Measurements from ENCODE around the gene IFNG.
"Not testable (repeated sequence)": the region's sequence is repeated elsewhere in the genome, so short reads cannot be mapped to it uniquely, and the experiment has no call there.

Gene IFNG

DNA sequence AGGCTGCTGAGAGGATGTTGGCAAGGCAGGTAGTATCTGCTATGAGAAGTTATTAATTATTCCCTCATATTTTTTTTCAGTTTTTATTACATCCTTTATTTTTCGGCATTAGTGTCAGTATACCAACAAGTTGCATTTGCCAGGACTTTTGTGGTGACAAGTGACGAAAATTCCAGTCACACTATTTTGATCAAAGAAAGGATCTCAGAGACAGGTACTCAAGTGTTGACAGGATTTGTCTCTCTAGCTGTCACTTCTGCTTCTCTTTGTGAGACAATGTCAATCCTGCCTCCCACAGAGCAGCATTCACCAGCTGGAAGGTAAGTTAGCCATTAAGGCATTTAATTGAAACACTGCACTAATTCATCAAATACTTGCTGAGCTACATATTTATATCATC is 18.0 kb upstream of the IFNG start:
- no peak for TF ChIP-seq ZNF274 (IDR thresholded peaks at IDR 0.05; ENCODE audit: low read depth, low read length)
- no peak overlapping the region for H3K4me3 ChIP-seq (ENCODE audit: low read length)

DNA sequence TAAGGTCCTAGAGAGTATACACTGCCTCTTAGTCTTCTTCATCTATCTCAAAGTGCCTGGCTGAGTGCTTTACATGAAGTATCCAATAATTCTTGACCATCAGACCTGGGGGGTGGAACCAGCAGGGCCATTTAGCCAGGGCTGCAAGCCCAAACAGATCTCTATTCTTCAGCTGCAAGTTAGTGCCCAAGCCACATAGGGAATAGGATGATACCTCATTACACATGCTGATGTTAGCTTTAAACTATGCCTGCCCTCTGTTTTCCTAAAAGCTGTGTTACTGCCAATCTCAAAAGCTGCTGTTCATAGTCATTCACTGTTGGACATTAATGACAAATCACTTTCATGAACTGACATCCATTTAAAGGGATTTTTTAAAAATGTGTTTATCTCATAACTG is 16.7 kb upstream of the IFNG start:
- no peak for TF ChIP-seq ZNF274 (IDR thresholded peaks at IDR 0.05; ENCODE audit: low read depth, low read length)

DNA sequence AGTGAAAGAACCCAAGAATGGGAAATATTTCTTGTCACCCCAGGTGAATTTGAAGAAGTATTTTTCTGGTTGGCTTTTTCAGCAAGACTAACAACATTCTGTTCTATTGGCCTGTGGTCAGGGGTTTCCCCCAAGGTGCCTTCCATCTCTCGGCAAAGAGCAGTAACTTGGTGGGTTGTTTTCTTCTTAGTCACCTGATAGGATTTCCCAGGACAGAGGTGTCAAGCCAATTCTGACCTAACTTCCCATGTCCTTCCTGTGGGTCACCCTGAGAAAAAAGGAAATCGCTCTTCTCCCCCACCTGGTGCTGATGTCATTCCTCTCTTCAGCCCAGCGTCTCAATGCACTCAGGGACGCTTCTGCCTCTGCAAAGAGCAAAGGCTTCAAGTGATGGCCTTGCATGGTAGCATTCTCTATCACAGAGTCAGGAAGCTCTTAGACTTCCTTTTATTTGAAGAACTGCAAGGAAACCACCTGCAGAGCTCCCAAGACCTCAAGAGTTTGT is 16.1 kb upstream of the IFNG start:
- no peak for TF ChIP-seq ZNF274 (IDR thresholded peaks at IDR 0.05; ENCODE audit: low read depth, low read length)
- peak overlapping the region; percentile 2; the same call in 1 of the 2 replicates for H3K4me3 ChIP-seq (ENCODE audit: low read length)

More for the DNA sequence above, 16.7 kb upstream of the IFNG start:
- no peak overlapping the region for H3K4me3 ChIP-seq (ENCODE audit: low read length)

DNA sequence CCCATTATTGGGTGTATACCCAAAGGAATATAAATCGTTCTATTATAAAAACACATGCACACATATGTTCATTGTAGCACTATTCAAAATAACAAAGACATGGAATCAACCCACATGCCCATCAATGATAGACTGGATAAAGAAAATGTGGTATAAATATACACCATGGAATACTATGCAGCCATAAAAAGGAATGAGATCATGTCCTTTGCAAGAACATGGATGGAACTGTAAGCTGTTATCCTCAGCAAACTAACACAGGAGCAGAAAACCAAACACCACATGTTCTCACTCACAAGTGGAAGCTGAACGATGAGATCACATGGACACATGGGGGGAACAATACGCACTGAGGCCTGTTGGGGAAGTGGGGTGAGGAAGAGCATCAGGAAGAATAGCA is 15.2 kb upstream of the IFNG start:
- H3K4me3 ChIP-seq (ENCODE audit: low read length): not testable (repeated sequence)

DNA sequence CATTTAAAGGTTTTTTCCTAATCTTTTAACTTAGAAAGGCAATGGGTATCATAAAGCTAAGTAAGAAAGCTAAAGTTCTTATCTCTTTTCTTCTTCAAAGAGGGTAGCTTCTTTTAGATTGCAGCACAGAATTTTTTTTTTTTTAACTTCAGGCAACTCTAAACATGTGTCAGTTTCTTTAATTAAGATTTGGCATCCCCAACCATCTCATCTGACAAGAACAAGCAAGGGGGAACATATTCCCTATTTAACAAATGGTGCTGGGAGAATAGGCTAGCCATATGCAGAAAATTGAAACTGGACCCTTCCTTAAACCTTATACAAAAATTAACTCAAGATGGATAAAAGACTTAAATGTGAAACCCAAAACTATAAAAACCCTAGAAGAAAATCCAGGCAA is 14.3 kb upstream of the IFNG start:
- TF ChIP-seq ZNF274 (IDR thresholded peaks at IDR 0.05; ENCODE audit: low read depth, low read length): no peak
- no peak overlapping the region for H3K4me3 ChIP-seq (ENCODE audit: low read length)

DNA sequence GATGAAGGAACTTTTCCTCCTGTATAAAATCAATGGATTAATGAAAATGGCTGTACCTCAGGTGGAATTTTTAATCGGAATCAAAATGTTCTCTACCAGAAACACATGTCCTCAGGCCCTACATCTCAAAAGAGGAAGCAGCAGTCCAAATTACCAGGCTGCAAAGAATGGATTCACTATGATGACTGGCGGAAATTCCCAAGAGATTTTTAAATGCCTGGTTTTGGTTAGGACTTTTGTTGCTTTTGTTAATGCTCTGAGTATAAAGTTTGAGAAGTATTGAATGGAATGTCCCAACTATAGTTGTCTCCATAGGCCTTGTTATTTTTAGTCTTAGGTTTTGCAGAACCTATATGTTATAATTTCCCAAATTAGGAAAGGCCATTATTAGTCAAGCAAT is 11.2 kb upstream of the IFNG start:
- no peak overlapping the region for H3K4me3 ChIP-seq (ENCODE audit: low read length)
- TF ChIP-seq ZNF274 (IDR thresholded peaks at IDR 0.05; ENCODE audit: low read depth, low read length): no peak

DNA sequence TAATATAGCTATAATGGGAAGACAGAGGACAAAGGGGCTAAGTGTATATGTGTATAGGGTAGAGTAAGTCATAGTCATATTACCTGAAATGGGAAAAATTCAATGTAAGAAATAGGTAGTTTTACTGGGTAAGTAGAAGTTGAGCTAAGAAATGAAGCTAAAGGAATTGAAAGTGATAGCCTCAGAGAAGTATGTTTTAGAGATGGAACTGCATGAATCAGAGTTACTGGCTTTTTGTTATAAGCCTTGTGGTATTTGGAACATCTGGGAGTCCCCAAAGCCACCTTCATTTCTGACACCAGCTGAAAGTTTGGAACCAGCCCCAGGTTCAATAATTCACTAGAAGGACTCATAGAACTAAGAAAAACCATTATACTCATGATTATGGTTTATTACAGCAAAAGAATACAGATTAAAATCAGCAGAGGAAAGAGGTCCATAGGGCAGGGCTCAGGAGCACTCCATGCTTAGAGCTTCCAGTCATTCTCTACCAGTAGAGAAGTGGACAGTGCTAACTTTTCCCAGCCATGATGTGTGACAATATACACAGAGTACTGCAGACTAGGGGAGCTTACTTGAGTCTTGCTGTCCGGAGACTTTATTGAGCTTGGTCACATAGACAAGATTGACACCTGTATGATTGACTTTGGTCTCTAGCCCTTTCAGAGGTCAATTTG is 9.8 kb upstream of the IFNG start:
- no peak for TF ChIP-seq ZNF274 (IDR thresholded peaks at IDR 0.05; ENCODE audit: low read depth, low read length)
- no peak overlapping the region for H3K4me3 ChIP-seq (ENCODE audit: low read length)

DNA sequence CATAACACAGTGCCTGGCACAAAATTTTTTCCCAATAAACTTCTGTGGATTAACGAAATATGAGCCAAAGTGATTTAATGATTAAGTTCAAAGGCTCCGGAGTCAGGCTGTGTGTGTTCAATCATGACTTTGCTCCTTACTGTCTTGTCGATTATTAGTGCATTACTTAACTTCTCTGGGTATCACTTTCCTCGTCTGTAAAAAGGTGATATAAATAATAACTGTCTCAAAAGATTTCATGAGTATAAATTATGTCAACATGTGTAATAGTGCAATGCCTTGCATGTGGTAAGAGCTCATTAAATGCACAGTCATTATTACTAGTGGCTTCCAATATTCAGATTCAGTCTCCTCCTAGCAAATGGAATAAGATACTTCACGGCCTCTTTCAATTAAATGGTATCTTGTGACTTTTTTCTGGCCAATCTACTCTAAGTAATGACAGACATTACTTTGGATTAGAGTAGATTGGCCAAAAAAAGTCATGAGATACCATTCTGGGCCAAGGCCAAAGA is 6.8 kb upstream of the IFNG start:
- H3K4me3 ChIP-seq (ENCODE audit: low read length): no peak overlapping the region
- no peak for TF ChIP-seq ZNF274 (IDR thresholded peaks at IDR 0.05; ENCODE audit: low read depth, low read length)

DNA sequence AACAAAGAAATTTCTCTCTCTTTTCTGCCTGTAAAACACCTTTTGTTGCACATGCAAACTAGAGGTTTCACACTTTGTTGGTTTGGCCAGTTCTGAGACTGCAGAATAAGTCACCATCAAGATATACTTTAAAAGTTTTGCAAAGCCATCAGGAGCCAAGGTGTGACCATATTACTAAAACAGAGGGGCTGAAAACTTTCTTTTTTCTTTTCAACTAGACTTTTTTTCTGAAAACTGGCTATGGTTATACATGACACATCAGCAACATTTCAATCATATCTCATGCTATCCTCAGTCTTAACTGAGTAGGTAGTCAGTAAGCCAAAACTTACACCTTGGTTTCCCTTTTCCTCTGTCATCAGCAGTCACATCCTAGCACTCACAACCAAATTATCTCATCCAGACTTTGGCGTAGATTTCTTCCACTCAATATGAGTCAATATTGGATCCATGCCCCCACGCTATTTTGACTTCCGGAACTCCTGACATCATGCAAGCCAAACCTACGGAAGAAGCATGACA is 4.1 kb upstream of the IFNG start:
- TF ChIP-seq ZNF274 (IDR thresholded peaks at IDR 0.05; ENCODE audit: low read depth, low read length): no peak
- H3K4me3 ChIP-seq (ENCODE audit: low read length): no peak overlapping the region; the same call in 1 of the 2 replicates

DNA sequence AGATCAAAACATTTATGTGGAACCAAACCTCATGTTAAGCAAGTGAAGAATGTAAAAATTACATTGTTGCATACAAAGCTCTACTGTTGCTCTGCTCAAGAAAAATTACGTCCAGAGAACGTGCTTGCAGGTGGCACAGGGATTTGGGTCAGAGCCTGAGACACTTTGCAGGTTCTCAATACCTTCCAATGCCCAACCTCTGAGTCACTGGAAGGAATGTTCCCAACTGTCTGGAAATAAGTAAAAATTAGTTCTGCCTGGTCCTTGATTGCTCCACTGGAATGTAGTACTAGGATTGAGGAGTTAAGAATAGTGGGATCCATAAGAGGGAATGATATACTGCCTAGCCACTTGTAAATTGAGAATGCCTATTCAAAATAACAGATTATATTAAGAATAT is 2.8 kb upstream of the IFNG start:
- H3K4me3 ChIP-seq (ENCODE audit: low read length): no peak overlapping the region
- no peak for TF ChIP-seq ZNF274 (IDR thresholded peaks at IDR 0.05; ENCODE audit: low read depth, low read length)

DNA sequence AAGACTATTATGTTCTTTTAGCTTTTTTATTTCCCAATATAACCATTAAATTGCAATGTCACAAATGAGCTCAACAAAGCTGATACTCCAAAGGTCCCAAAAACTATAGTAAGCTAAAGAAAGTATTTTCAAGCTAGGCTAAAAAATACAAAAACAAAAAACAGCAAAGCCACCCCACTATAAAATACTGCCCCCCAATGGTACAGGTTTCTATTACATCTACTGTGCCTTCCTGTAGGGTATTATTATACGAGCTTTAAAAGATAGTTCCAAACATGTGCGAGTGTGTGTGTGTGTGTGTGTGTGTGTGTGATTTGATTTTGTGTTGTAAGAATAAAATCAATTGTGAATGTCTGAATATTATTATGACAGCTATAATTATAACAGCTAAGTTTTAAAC is 1.1 kb downstream of the IFNG start:
- no peak overlapping the region for H3K4me3 ChIP-seq (ENCODE audit: low read length)
- TF ChIP-seq ZNF274 (IDR thresholded peaks at IDR 0.05; ENCODE audit: low read depth, low read length): no peak

DNA sequence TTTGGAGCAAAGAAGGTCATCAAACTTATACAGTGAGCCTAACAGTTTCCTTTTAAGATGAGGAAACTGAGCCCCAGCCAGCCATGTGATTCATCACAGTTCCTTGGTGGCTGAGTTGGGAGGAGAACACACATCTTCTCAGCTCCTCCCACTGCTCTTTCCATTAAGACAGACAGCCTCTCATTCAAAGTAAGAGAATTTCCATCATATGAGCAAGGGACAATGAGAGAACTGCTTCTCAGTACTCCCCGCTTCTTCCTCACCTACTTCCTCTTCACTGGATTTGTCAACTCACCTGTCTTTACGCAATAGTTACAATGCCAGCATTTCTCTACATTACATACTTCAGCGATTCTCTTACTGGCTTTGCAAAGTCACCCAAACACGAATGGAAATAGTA is 2.2 kb downstream of the IFNG start:
- H3K4me3 ChIP-seq (ENCODE audit: low read length): no peak overlapping the region
- no peak for TF ChIP-seq ZNF274 (IDR thresholded peaks at IDR 0.05; ENCODE audit: low read depth, low read length)

DNA sequence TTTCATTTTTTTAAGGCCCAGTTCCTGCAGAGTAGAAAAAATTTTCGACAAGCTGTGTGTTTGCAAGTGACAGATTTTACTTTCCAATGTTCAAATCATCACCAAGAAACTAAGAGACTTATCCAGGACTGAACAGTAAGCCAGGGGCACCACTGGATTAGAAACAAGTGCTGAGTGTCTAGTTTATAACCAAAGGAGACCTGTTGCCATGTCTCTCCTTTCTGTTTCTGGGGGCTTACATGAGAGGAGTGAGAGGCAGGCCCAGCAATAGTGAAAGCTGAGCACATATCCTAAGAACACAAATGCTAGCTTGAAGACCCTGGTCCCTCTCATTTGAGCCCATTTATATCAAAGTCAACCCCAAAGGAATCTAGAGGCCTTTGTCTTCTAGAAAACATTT is 2.9 kb downstream of the IFNG start:
- H3K4me3 ChIP-seq (ENCODE audit: low read length): no peak overlapping the region
- TF ChIP-seq ZNF274 (IDR thresholded peaks at IDR 0.05; ENCODE audit: low read depth, low read length): no peak

DNA sequence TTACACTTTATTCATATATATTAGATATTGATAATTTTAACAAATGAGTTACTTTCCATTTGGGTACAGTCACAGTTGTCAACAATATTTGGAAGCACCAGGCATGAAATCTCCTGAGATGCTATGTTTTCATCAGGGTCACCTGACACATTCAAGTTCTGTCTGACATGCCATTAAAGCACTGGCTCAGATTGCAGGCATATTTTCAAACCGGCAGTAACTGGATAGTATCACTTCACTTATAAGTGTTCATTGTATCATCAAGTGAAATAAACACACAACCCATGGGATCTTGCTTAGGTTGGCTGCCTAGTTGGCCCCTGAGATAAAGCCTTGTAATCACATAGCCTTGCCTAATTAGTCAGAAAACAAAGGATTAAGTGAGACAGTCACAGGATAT is 4.8 kb downstream of the IFNG start:
- H3K4me3 ChIP-seq (ENCODE audit: low read length): no peak overlapping the region
- no peak for TF ChIP-seq ZNF274 (IDR thresholded peaks at IDR 0.05; ENCODE audit: low read depth, low read length)

DNA sequence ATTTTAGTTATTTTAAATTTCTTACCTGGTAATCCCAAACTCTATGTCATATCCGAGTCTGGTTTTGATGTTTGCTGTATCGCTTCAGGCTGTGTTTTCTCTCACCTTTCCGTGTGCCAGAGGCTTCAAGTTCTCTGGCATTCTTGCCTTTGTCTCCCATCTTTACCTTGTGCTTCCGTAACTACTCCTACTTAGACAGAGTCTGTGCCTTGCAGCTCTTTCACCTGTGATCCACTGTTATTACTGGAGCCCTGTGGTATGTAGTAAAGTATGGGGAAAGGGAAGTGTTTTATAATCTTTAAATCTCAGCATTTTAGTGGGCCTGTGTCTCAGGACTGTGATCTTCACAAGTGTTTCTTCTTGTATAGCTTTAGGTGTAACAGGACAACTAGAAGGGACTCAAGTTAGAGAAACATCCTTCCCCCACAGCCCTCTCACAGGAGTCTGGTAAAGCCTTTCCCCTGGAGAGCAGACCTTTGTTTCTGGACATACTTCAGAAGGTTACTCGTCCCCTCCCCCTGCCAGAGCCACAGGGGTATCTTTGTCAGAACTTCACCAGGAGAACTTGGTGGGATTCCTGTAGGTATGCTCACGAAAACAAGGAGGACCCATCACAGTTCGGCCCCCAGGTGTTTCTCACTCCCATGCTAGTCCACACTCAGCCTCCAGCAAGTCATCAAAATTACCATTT is 11.1 kb downstream of the IFNG start:
- TF ChIP-seq ZNF274 (IDR thresholded peaks at IDR 0.05; ENCODE audit: low read depth, low read length): no peak
- no peak overlapping the region for H3K4me3 ChIP-seq (ENCODE audit: low read length)
